HepG2 (cell line): ENCODE results near the gene PSMD12. TPM values are rescaled to one million over a fixed set of nuclear protein-coding genes. Genes with fewer than 3 reads are reported as not detected.

Experiments used
- AGO1 ChIP-seq: fragments of 200-400 bp; formaldehyde crosslinking; IDR thresholded peaks from 2 replicates; pipeline ENCODE4 v1.6.1; 2017; ENCODE audit warnings: mild to moderate bottlenecking, low read depth, low read length, moderate library complexity; ENCODE audit not compliant: poor library complexity, severe bottlenecking
- ATF4 ChIP-seq, 2 experiments: fragments of 450-650 bp in 1 of 2; sonication (generic) in 1 of 2; formaldehyde crosslinking; IDR thresholded peaks; 2 replicates each; pipeline versions ENCODE4 v1.5.0 to v1.8.0; 2020 to 2022; ENCODE audit warnings: mild to moderate bottlenecking in 1 of 2, missing genetic modification reagents in 1 of 2
- CENPX ChIP-seq: sonication (generic); formaldehyde crosslinking; IDR thresholded peaks from 2 replicates; pipeline ENCODE4 v1.9.0; 2021; ENCODE audit warnings: mild to moderate bottlenecking, missing genetic modification reagents, moderate library complexity
- CTCF ChIP-seq: sonication (generic); formaldehyde crosslinking; IDR thresholded peaks from 2 replicates; pipeline ENCODE4 v1.5.0; 2020; ENCODE audit warnings: mild to moderate bottlenecking, missing genetic modification reagents, moderate library complexity
- HNF4A ChIP-seq: sonication (generic); formaldehyde crosslinking; IDR thresholded peaks from 2 replicates; pipeline ENCODE4 v1.4.0; 2020; ENCODE audit warnings: missing genetic modification reagents
- IRF9 ChIP-seq: sonication (generic); formaldehyde crosslinking; IDR thresholded peaks from 2 replicates; pipeline ENCODE4 v1.8.0; 2022; ENCODE audit warnings: missing genetic modification reagents, mild to moderate bottlenecking, borderline replicate concordance
- KDM5A ChIP-seq: fragments of 200-600 bp; sonication (generic); IDR thresholded peaks from 2 replicates; pipeline ENCODE4 v1.7.0; 2018; ENCODE audit warnings: antibody characterized with exemption, mild to moderate bottlenecking, low read length, borderline replicate concordance
- NCOA2 ChIP-seq: sonication (generic); formaldehyde crosslinking; IDR thresholded peaks from 2 replicates; pipeline ENCODE4 v1.8.0; 2022; ENCODE audit warnings: inconsistent platforms
- NR2F6 ChIP-seq, 2 experiments: IDR thresholded peaks; 2 replicates each; pipeline ENCODE4 v1.6.1; 2016; ENCODE audit warnings: antibody characterized with exemption in 1 of 2, mild to moderate bottlenecking in 1 of 2
- PAX8 ChIP-seq: sonication (generic); formaldehyde crosslinking; IDR thresholded peaks from 2 replicates; pipeline ENCODE4 v1.8.0; 2022; ENCODE audit warnings: mild to moderate bottlenecking, missing genetic modification reagents, borderline replicate concordance
- PAXIP1 ChIP-seq: sonication (generic); formaldehyde crosslinking; conservative IDR thresholded peaks from 2 replicates; pipeline ENCODE4 v1.4.0; 2020; ENCODE audit warnings: mild to moderate bottlenecking, missing genetic modification reagents, moderate library complexity
- RFX3 ChIP-seq: IDR thresholded peaks from 2 replicates; pipeline ENCODE4 v1.6.1; 2016; ENCODE audit warnings: missing biosample characterization, missing genetic modification reagents
- SOX6 ChIP-seq, 2 experiments: fragments of 450-650 bp in 1 of 2; sonication (generic) in 1 of 2; formaldehyde crosslinking in 1 of 2; IDR thresholded peaks; 2 replicates each; pipeline versions ENCODE4 v1.4.0 to v1.6.1; 2017 to 2020; ENCODE audit warnings: antibody characterized with exemption in 1 of 2, mild to moderate bottlenecking in 1 of 2, missing genetic modification reagents in 1 of 2
- STAT5B ChIP-seq: sonication (generic); formaldehyde crosslinking; IDR thresholded peaks from 2 replicates; pipeline ENCODE4 v1.4.0; 2020; ENCODE audit warnings: missing genetic modification reagents
- ZFP36 ChIP-seq: fragments of 150-350 bp; IDR thresholded peaks from 2 replicates; pipeline ENCODE4 v1.6.1; 2018; ENCODE audit warnings: borderline replicate concordance, low read length, low read depth; ENCODE audit not compliant: partially characterized antibody
- ZFP62 ChIP-seq: sonication (generic); formaldehyde crosslinking; IDR thresholded peaks from 2 replicates; pipeline ENCODE4 v1.4.0; 2020; ENCODE audit warnings: missing genetic modification reagents
- ZNF598 ChIP-seq: sonication (generic); formaldehyde crosslinking; IDR thresholded peaks from 2 replicates; pipeline ENCODE4 v1.5.1; 2020; ENCODE audit warnings: mild to moderate bottlenecking, missing genetic modification reagents, borderline replicate concordance
- polyA plus RNA-seq, 8 experiments: library from polyadenylated mRNA; depleted of rRNA in 3 of 8; stranded (reverse) in 7 of 8; unstranded in 1 of 8; fragments of >200 nt; fragmentation: Illumina TruSeq in 4 of 8; extraction: Trizol in 4 of 8; gene quantifications; 2 replicates each; pipeline versions ENCODE4 v1.2.1 to v1.2.3, GENCODE V29; 2011 to 2016; ENCODE audit warnings: low read depth in 4 of 8, missing spikeins in 1 of 8, mixed read lengths in 1 of 8; ENCODE audit not compliant: insufficient read depth in 1 of 8
- total RNA-seq, 5 experiments: library from RNA; depleted of rRNA; stranded (reverse); fragments of >200 nt; fragmentation: Illumina TruSeq; extraction: Trizol; gene quantifications; 2 replicates each; pipeline ENCODE4 v1.2.3, GENCODE V29; 2016; ENCODE audit warnings: low read depth in 1 of 5
- TF ChIP-seq, protein P1 (sequence below): sonication (generic); formaldehyde crosslinking; IDR thresholded peaks from 2 replicates; pipeline ENCODE4 v1.4.0; 2020; ENCODE audit warnings: missing genetic modification reagents

The PSMD12 gene
- total and polyA plus RNA-seq, 2 of the 13 experiments (the other 11 are each of a cell fraction or from before 2014, with no cell fraction given), result 27.4 to 71.7 TPM

- TF ChIP-seq CTCF (CRISPR knock-in tag) (peak; percentile 33; the same call in 1 of the 2 replicates), ZFP36 (no peak), ZNF598 (CRISPR knock-in tag) (peak; percentile 99), RFX3 (CRISPR knock-in tag) (peak; percentile 42; the same call in 1 of the 2 replicates), CENPX (CRISPR knock-in tag) (no peak), NR2F6 (IDR thresholded peaks at IDR 0.05) (no peak), NR2F6 (CRISPR knock-in tag; IDR thresholded peaks at IDR 0.05) (peak; percentile 42; the same call in 1 of the 2 replicates), IRF9 (no peak; the same call in 1 of the 2 replicates), PAX8 (CRISPR knock-in tag) (no peak; the same call in 1 of the 2 replicates), ATF4 (CRISPR knock-in tag; IDR thresholded peaks at IDR 0.05) (no peak; a peak in 1 of 4 replicates), SOX6 (IDR thresholded peaks at IDR 0.05) (no peak), SOX6 (CRISPR knock-in tag; IDR thresholded peaks at IDR 0.05) (peak; percentile 76), NCOA2 (peak; percentile 67), AGO1 (peak; percentile 69), STAT5B (CRISPR knock-in tag) (peak; percentile 74; the same call in 1 of the 2 replicates), KDM5A (peak; percentile 95), ZFP62 (CRISPR knock-in tag) (no peak), PAXIP1 (CRISPR knock-in tag) (peak; percentile 69), HNF4A (CRISPR knock-in tag) (peak; percentile 14; the same call in 1 of the 2 replicates)
- TF ChIP-seq, protein P1, sequence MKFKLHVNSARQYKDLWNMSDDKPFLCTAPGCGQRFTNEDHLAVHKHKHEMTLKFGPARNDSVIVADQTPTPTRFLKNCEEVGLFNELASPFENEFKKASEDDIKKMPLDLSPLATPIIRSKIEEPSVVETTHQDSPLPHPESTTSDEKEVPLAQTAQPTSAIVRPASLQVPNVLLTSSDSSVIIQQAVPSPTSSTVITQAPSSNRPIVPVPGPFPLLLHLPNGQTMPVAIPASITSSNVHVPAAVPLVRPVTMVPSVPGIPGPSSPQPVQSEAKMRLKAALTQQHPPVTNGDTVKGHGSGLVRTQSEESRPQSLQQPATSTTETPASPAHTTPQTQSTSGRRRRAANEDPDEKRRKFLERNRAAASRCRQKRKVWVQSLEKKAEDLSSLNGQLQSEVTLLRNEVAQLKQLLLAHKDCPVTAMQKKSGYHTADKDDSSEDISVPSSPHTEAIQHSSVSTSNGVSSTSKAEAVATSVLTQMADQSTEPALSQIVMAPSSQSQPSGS (CRISPR knock-in tag), result peak; percentile 93
Observed at GRCh38 chr17:67366193-67367157, at the start of gene PSMD12 (continued).
